GM12873 (cell line): ENCODE data around the gene PMS1.

Experiments used
- TF ChIP-seq, protein P1 (sequence below): IDR thresholded peaks from 2 replicates; pipeline ENCODE4 v1.5.1; 2012; ENCODE audit warnings: low read depth, mild to moderate bottlenecking, moderate library complexity, low read length, control low read depth; ENCODE audit not compliant: insufficient read depth; ENCODE audit errors: missing control alignments

The PMS1 gene

GRCh38 chr2:189854187-189854586 lies 69.9 kb downstream of the PMS1 start:
- TF ChIP-seq, protein P1, sequence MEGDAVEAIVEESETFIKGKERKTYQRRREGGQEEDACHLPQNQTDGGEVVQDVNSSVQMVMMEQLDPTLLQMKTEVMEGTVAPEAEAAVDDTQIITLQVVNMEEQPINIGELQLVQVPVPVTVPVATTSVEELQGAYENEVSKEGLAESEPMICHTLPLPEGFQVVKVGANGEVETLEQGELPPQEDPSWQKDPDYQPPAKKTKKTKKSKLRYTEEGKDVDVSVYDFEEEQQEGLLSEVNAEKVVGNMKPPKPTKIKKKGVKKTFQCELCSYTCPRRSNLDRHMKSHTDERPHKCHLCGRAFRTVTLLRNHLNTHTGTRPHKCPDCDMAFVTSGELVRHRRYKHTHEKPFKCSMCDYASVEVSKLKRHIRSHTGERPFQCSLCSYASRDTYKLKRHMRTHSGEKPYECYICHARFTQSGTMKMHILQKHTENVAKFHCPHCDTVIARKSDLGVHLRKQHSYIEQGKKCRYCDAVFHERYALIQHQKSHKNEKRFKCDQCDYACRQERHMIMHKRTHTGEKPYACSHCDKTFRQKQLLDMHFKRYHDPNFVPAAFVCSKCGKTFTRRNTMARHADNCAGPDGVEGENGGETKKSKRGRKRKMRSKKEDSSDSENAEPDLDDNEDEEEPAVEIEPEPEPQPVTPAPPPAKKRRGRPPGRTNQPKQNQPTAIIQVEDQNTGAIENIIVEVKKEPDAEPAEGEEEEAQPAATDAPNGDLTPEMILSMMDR = no peak

- TF ChIP-seq, protein P1 = no peak
These were observed 70.7 kb downstream of the PMS1 start for GRCh38 chr2:189854940-189855339.

- TF ChIP-seq, protein P1 = no peak
These were observed 74.0 kb downstream of the PMS1 start for GRCh38 chr2:189858291-189858690.

DNA sequence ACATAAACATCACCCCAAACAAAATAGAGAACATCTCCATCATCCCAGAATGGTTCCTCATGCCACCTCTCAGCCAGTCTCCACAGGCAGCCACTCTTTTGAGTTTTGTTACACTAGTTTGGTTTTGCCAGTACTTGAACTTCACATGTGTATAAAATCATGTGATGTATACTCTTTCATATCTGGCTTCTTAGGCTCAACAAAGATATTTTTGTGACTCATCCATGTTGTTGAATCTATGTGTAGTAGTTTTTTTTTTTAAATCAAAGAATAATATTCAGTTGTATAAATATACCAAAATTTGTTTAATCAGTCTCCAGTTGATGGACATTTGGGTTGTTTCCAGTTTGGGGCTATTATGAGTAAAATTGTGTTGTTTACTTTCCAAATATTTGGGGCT lies 75.9 kb downstream of the PMS1 start:
- TF ChIP-seq, protein P1 = no peak

DNA sequence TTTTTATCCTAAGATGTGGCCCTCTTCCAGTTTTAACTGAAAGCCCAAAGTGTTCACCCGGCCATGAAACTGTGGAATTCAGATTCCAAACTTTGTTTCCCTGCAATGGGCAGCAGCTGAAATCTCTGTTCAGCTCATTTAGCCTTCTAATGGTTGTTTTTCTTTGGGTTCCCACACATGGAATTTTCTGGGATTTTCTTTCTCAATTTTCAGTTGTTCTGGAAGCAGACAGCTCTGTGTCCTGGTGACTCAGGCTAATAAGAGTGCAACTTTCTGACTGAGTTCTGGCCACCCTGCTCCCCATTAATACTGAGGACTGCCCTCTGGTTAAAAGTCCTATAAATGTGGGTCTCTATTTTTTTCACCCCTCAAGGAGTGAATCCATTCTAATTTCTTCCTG lies 78.5 kb downstream of the PMS1 start:
- TF ChIP-seq, protein P1 = no peak

DNA sequence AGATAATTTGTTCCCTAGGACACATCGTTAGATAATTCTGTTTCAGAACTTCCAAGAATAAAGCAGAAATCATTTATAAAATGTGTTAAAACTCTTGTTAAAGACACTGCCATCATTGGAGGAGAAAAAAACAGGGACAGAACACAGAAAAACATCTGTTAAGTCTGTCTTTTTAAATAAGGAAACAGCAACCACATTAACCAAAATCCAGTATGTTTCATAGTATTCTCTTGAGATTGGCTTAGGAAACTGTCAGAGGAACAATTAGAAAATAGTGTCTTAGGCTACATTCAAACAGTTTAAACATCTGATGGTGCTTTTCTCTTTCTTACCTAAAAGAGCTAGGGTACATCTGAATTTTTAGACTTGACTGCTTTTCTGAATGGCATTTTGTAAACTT lies 81.6 kb downstream of the PMS1 start:
- TF ChIP-seq, protein P1 = no peak

- TF ChIP-seq, protein P1 = no peak
These were observed 82.0 kb downstream of the PMS1 start for GRCh38 chr2:189866296-189866695.
